Keratinocyte (primary cell): Measurements from ENCODE around the gene KCNF1. TPM values are rescaled to one million over a fixed set of nuclear protein-coding genes. Genes with fewer than 3 reads are reported as not detected.

Experiments used
- DNase-seq: peaks from one replicate; pipeline ENCODE4 v3.0.0-alpha.2; 2011; ENCODE audit warnings: low read depth, missing footprints, low spot score
- FAIRE-seq: peaks from 2 replicates; lab custom pipeline; 2011; peaks lifted over from hg19 to GRCh38; lab: Jason Lieb, UNC
- H2AFZ ChIP-seq: 2 replicates; pipeline ENCODE4 v1.6.0; 2012; ENCODE audit warnings: low read length, control low read depth, inconsistent platforms; ENCODE audit not compliant: control insufficient read depth
- H3K27ac ChIP-seq: 2 replicates; pipeline ENCODE4 v1.5.1; 2011; ENCODE audit warnings: low read length; ENCODE audit not compliant: control insufficient read depth, insufficient read depth
- H3K27me3 ChIP-seq: 3 replicates; pipeline ENCODE4 v1.6.0; 2011; ENCODE audit warnings: low read length; ENCODE audit not compliant: control insufficient read depth, insufficient read depth; ENCODE audit errors: extremely low read depth
- H3K36me3 ChIP-seq, 2 experiments: 2 replicates in 1 of 2; 3 replicates in 1 of 2; pipeline ENCODE4 v1.5.1; 2011; ENCODE audit warnings: low read length in 2 of 2, mild to moderate bottlenecking in 1 of 2; ENCODE audit not compliant: control insufficient read depth in 2 of 2, insufficient read depth in 2 of 2; ENCODE audit errors: extremely low read depth in 1 of 2
- H3K4me1 ChIP-seq: 3 replicates; pipeline ENCODE4 v1.5.1; 2011; ENCODE audit warnings: low read length; ENCODE audit not compliant: control insufficient read depth, insufficient read depth; ENCODE audit errors: extremely low read depth
- H3K4me2 ChIP-seq: 3 replicates; pipeline ENCODE4 v1.6.0; 2011; ENCODE audit warnings: low read depth, low read length; ENCODE audit not compliant: control insufficient read depth, insufficient read depth; ENCODE audit errors: extremely low read depth
- H3K4me3 ChIP-seq, 3 experiments: fragments of 200-600 bp in 1 of 3; sonication (generic) in 1 of 3; 2 replicates in 2 of 3; 3 replicates in 1 of 3; pipeline ENCODE4 v1.5.1; 2011 to 2016; ENCODE audit warnings: low read length in 3 of 3, mild to moderate bottlenecking in 3 of 3, control low read depth in 2 of 3, inconsistent platforms in 1 of 3, low read depth in 1 of 3, mixed read lengths in 1 of 3, mixed run types in 1 of 3, moderate library complexity in 1 of 3; ENCODE audit not compliant: control insufficient read depth in 2 of 3, insufficient read depth in 2 of 3; ENCODE audit errors: extremely low read depth in 1 of 3
- H3K79me2 ChIP-seq: 2 replicates; pipeline ENCODE4 v1.6.0; 2012; ENCODE audit warnings: low read length; ENCODE audit not compliant: control insufficient read depth, insufficient read depth
- H3K9ac ChIP-seq: 3 replicates; pipeline ENCODE4 v1.6.0; 2011; ENCODE audit warnings: low read length; ENCODE audit not compliant: control insufficient read depth, insufficient read depth; ENCODE audit errors: extremely low read depth
- H3K9me1 ChIP-seq: 3 replicates; pipeline ENCODE4 v1.6.0; 2011; ENCODE audit warnings: low read length; ENCODE audit not compliant: control insufficient read depth, insufficient read depth; ENCODE audit errors: extremely low read depth
- H3K9me3 ChIP-seq: 2 replicates; pipeline ENCODE4 v1.5.1; 2012; ENCODE audit warnings: low read depth, low read length; ENCODE audit not compliant: control insufficient read depth
- H4K20me1 ChIP-seq: 3 replicates; pipeline ENCODE4 v1.6.0; 2011; ENCODE audit warnings: low read length; ENCODE audit not compliant: control insufficient read depth, insufficient read depth; ENCODE audit errors: extremely low read depth
- CTCF ChIP-seq, 3 experiments: IDR thresholded peaks in 1 of 3; conservative IDR thresholded peaks in 1 of 3; optimal IDR thresholded peaks in 1 of 3; 2 replicates in 2 of 3; 3 replicates in 1 of 3; pipeline versions ENCODE3 to v1.5.1; 2011; ENCODE audit warnings: low read length in 3 of 3, mild to moderate bottlenecking in 3 of 3, moderate library complexity in 2 of 3, control low read depth in 1 of 3, inconsistent platforms in 1 of 3; ENCODE audit not compliant: insufficient read depth in 2 of 3; ENCODE audit errors: extremely low read depth in 1 of 3
- EZH2 ChIP-seq: IDR thresholded peaks from one replicate; pipeline ENCODE4 v1.6.1; 2012; ENCODE audit warnings: inconsistent platforms, mild to moderate bottlenecking, low read length, moderate library complexity
- dilution Hi-C: fragments of 300-500 bp; cut with MboI; formaldehyde crosslinking; loops from one replicate; pipeline ENCODE4 v1.7.0; 2020; ENCODE audit warnings: low sequenced_read_pairs; ENCODE audit not compliant: extremely low pct_ligation_motif_present
- polyA plus RNA-seq, 5 experiments: library from polyadenylated mRNA; depleted of rRNA in 3 of 5; stranded (reverse) in 3 of 5; stranded (forward) in 1 of 5; unstranded in 1 of 5; fragments of >200 nt; gene quantifications; 1 replicate in 1 of 5; 2 replicates in 3 of 5; 3 replicates in 1 of 5; pipeline versions ENCODE4 v1.2.1 to v1.2.3, GENCODE V29; 2011 to 2012; ENCODE audit warnings: missing spikeins in 2 of 5, low read depth in 1 of 5, low replicate concordance in 1 of 5

Gene KCNF1
- polyA plus RNA-seq, 1 donor (not counting 4 experiments of a cell fraction or from before 2014, with no cell fraction given), result 0.05 TPM

- H3K9ac ChIP-seq, result no peak overlapping the region
- TF ChIP-seq EZH2, result no peak
- TF ChIP-seq CTCF (optimal IDR thresholded peaks at IDR 0.05 in 1 of 3, IDR thresholded peaks at IDR 0.05 in 1 of 3, conservative IDR thresholded peaks at IDR 0.05 in 1 of 3; ENCODE audit: extremely low read depth in 1 of 3, insufficient read depth in 2 of 3, low read length in 3 of 3), result no peak
- no peak overlapping the region for H3K4me2 ChIP-seq
- peaks cover 18% of the 10 kb centered on the region for H3K27me3 ChIP-seq
- no peak overlapping the region for H3K27ac ChIP-seq
- no peak overlapping the region for H2AFZ ChIP-seq
- no peaks in the 10 kb centered on the region for H3K79me2 ChIP-seq
- DNase-seq (no peak), FAIRE-seq (no peak)
- no peaks in the 10 kb centered on the region for H3K9me3 ChIP-seq
- H3K4me3 ChIP-seq, result no peak overlapping the region
- no peaks in the 10 kb centered on the region for H3K36me3 ChIP-seq
- no peaks in the 10 kb centered on the region for H4K20me1 ChIP-seq
- dilution Hi-C loops, result no loop called here
- no peaks in the 10 kb centered on the region for H3K4me1 ChIP-seq
- H3K9me1 ChIP-seq, result no peaks in the 10 kb centered on the region
Measured at GRCh38 chr2:10889651-10890215, 22.0 kb upstream of the KCNF1 start.

- H3K9me1 ChIP-seq, result no peaks in the 10 kb centered on the region
- H2AFZ ChIP-seq, result no peak overlapping the region
- H4K20me1 ChIP-seq, result no peaks in the 10 kb centered on the region
- no peak overlapping the region for H3K27ac ChIP-seq
- DNase-seq (no peak), FAIRE-seq (no peak)
- H3K9ac ChIP-seq, result no peak overlapping the region
- no peak for TF ChIP-seq EZH2
- TF ChIP-seq CTCF (optimal IDR thresholded peaks at IDR 0.05 in 1 of 3, IDR thresholded peaks at IDR 0.05 in 1 of 3, conservative IDR thresholded peaks at IDR 0.05 in 1 of 3; ENCODE audit: extremely low read depth in 1 of 3, insufficient read depth in 2 of 3, low read length in 3 of 3), result no peak
- no peak overlapping the region for H3K4me2 ChIP-seq
- H3K4me1 ChIP-seq, result no peaks in the 10 kb centered on the region
- no peak overlapping the region for H3K4me3 ChIP-seq
- no peaks in the 10 kb centered on the region for H3K79me2 ChIP-seq
- no peaks in the 10 kb centered on the region for H3K9me3 ChIP-seq
- H3K36me3 ChIP-seq, result no peaks in the 10 kb centered on the region
- H3K27me3 ChIP-seq, result peaks cover 12% of the 10 kb centered on the region
- dilution Hi-C loops, result no loop called here
Measured at GRCh38 chr2:10890706-10891270, 20.9 kb upstream of the KCNF1 start.
